ENCODE results near the gene SNRNP70.

SNRNP70 gene

DNA sequence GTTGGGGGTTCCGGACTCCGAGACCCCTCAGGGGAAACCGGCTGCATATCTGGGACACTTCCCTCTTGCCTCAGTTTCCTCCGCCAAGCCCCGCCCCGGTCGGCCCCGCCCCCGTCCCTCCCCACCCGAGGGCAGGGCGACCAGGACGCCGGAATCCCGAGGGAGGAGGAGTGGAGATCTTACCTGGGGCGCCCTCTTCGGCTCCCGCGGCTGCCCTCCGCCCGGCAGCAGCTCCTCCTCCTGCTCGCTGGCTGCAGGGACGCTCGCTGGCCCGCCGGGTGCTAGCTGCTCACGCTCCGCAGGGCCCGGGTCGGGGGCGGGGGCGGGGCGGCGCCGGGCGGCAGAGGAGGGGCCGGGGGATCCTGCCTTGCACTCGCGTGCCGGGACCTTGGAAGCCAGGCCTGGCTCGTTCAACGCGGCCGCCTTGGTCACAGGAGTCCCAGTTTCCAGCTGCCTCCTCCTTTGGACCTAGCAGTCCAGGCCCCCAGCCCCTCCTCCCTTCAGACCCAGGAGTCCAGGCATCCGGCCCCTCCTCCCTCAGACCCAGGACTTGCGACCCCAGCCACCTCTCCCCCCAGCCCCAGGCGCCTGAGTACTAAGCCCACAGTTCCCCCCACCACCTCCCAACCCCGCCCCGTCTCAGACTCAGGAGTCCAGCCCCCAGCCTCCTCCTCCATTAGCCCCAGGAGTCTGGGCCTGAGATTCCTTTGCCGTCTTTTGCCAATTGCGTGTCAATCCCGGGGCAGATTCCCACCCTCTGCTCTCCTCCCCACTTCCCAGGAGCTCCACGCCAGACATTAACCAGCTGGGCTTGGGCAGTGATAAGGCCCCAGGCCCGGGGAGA is 20.3 kb upstream of the SNRNP70 start, which contains the start of gene NTF4:
Gene NTF4 (minus strand): TSS at position 51 of the 844 bp plus-strand sequence. CDS start 2,821 bp downstream, outside the sequence.
- DNase-seq = no peak

DNA sequence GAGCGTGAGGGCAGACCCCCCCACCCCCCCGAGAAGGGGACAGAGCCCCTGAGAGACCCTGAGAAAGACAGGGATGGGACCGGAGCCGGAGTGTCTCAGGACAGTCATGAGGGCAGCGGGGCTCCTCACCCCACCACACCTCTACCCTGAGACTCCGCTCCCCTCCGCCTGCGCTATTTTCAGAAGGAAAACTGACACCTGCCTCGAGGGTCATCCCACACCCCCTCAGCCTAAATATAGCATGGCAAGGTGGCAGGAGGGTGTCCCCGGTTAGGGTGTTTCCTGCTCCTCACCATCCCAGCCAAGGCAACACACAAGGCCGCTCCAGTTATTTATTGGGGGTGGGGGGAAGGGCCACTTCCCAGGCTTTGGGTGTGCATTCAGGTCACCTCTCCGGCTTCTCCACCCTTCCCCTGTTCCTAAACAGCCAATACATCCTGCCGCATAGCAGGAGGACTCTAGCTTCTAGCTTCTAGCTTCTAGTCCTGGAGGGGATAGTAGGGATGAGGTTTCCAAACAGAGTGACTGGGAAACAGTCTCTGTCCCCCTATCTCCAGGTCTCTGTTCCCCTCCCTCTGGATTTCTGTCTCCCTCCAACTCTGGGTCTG is 19.2 kb upstream of the SNRNP70 start:
- DNase-seq = no peak

DNA sequence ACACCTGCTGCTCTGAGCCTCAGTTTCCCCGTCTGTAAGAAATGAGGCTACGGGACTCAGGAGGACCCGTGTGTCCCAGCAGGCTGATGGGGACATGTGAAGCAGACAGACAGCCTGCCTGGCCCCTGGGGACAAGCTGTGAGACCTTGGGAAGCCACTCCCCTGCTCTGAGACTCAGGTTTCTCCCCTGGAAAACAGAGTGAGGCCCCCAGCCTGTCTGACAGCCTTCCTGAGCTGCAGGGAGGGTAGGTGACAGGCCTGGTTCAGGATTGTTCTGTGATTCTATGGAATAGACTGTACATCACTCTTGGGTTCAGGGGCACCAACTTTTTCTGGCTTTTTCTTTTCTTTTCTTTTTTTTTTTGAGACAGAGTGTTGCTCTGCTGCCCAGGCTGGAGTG is 17.7 kb upstream of the SNRNP70 start:
- no peak for DNase-seq

DNA sequence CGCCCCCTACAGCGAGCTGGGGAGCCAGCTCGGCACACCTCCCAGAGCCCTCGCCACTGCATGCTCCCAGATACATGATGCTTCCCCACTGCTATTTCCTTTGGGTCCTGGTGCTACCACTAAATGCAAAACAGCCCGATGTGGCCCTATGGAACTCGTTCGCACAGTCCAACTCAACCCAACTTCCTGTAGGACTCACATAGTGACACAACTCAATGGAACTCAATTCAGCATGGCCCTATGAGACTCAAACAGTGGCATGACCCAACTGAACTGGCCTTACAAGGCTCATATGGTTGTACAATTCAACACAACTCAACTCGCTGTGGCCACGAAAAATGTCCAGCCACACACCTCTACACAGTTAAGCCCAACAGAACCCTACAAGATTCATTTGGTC is 16.2 kb upstream of the SNRNP70 start:
- no peak for DNase-seq

DNA sequence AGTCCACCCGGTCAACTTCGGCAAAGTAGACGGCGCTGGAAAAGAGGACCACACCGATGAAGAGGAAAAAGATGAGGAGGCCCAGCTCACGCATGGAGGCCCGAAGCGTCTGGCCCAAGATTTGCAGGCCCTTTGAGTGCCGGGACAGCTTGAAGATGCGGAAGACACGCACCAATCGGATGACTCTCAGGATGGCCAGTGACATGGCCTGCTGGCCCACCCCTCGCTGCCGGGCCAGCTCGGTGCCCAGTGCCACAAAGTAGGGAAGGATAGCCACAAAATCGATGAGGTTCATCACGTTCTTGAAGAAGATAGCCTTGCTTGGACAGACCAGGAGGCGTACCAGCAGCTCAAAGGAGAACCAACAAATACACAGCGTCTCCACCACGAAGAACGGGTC is 14.8 kb upstream of the SNRNP70 start:
- no peak for DNase-seq

DNA sequence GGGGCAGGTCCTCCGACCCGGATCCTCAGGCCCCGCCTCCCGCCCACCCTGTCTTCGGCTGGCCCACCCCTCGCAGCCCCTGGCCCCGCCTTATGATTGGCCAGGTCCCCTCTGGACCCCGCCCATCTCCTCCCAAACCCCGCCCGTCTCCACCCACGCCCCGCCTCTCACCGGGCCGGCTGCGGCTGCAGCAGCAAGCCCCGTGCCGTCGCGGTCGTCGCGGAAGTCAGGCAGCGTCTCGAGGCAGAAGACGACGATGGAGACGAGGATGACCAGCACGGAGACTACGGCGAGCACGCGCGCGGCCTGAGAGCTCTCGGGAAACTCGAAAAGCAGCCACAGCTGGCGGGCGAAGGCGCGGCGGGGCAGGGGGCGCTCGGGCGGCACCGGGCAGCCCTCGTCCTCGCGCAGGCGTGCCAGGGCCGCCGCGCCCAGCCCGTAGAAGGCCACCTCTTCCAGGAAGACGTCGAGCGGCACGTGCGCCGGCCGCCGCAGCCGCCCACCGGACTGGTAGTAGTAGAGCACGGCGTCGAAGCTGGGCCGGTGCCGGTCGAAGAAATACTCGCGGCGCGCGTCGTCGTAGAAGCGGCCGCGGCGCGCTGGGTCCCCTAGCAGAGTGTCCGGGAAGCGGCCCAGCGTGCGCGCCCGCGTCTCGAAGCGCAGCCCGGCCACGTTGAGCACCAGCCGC is 13.2 kb upstream of the SNRNP70 start:
- DNase-seq = no peak

DNA sequence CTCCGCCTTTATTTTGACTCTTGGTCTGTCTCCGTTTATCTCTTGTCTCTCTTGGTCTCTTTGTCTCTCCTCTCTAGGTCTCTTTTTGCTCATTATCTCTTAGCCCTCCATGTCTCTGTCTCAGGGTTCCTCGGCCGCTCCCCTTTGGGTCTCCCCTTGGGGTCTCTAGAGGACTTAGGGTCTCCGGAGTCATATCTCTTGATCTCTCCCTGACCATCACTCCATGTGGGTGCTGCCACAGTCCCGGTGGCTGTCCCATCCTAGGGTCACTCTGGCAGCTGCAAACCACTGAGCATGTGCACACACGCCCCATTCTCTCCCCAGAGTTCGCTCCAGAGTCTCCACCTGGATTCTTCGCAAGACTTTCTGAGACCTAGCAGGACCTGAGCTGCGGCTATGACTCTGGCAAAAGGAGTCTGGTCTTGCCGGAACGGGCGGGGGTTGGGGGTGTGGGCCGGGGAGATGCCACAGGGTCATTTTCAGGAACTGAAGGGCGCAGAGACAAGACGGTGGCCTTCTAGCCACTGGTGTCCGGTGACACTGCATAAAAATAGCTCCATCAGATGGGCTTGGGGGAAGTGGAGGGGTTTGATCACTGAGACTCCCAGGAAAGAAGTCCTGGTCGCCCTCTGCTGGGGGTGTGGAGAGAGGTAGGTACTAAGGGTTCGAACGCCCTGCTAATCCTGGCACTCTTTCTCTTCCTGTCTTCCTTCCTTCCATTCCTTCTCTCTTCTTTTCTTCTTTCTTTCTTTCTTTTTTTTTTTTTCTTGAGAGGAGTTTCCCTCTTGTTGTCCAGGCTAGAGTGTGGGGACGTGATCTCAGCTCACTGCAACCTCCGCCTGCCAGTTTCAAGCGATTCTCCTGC is 11.5 kb upstream of the SNRNP70 start:
- DNase-seq = no peak

DNA sequence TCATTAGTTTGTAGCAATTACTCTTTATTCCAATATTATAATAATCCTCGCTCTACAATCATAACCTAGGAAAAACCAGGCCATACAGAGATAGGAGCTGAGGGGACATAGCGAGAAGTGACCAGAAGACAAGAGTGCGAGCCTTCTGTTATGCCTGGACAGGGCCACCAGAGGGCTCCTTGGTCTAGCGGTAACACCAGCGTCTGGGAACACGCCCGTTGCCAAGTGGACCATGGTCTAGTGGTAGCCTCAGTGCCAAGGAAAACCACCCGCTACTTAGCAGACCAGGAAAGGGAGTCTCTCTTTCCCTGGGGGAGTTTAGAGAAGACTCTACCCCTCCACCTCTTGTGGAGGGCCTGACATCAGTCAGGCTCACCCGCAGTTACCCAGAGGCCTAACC is 10.4 kb upstream of the SNRNP70 start:
- DNase-seq = peak; percentile 53

DNA sequence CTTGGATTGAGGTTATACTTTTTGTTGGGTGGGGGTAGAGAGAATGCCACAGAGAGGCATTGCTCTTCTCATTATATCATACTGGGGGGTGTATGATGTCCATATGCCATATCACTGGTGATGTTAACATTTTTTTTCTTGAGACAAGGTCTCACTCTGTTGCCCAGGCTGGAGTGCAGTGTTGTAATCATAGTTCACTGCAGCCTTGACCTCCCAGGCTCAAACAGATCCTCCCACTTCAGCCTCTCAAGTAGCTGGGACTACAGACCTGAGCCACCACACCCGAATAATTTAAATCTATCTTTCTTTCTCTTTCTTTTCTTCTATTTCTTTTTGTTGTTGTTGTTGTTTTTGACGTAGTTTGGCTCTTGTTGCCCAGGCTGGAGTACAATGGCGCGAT is 4.9 kb upstream of the SNRNP70 start:
- no peak for DNase-seq

DNA sequence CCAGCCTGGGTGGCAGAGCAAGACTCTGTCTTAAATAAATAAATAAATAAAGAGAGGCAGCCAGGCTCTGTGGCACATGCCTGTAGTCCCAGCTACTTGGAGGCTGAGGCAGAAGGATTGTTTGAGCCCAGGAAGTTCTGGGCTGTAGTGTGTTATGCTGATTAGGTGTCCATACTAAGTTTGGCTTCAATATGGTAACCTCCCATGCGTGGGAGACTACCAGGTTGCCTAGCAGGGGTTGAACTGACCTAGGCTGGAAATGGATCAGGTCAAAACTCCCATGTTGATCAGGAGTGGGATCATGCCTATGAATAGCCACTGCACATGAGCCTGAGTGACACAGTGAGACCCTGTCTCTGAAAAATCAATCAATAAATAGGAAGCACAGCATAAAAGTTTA is 4.0 kb upstream of the SNRNP70 start:
- DNase-seq = no peak

DNA sequence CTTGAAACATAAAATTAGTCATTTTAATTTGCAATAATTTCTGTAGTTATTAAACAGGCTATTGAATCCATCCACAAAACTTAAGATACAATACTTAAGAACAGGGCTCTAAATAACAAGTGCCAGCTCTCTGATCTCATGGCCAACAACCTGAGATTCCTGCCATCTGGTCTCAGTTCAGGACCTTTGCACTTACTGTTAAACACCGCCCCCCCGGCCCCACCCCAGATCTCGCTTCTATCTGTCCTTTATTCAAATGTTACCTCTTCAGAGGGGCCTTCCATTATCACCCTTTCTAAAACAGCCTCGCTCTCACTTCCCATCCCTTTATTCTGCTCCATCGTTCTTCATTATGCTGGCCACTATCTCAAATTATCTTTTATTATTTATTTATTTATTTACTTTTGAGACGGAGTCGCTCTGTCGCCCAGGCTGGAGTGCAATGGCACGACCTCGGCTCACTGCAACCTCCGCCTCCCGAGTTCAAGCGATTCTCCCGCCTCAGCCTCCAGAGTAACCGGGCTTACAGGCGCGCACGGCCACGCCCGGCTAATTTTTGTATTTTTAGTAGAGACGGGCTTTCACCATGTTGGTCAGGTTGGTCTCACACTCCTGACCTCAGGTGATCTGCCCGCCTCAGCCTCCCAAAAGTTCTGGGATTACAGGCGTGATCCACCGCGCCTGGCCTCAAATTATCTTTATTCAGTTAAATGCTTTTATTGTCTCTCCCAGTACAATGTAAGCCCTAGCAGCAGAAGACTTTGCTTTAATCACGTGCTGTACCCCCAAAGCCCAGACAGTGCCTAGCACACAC is 838 bp upstream of the SNRNP70 start:
- DNase-seq = no peak

DNA sequence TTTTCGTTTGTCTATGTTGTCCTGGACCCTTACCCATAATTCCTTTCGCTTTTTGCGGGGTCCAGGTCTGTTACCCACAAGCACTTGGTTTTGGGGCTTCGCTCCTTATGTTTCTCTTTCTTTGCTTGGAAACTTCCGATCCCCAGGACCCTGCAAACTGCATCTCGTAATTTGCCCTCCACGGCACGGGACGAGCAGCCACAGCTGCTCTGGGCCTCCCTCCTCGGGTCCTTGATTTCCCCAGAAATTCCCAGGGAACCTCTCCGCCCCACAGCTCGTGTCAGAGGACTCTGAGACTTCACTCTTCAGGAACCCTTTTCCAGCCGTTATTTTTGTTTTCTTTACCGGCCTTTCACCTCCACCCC is 599 bp downstream of the SNRNP70 start:
- no peak for DNase-seq

DNA sequence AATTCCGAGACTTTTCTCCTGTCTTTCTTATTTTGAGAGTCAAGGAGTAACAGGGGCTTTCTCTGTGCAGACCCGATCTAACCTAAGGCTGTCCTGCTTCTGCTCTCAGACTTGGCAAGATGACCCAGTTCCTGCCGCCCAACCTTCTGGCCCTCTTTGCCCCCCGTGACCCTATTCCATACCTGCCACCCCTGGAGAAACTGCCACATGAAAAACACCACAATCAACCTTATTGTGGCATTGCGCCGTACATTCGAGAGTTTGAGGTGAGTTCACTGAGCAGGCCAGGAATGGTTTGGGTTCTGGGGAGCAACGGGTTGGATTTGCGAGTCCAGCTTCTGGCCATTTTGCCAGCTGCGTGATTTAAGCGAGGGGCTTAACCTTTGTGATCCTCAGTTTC is 1.0 kb downstream of the SNRNP70 start:
- DNase-seq = no peak

DNA sequence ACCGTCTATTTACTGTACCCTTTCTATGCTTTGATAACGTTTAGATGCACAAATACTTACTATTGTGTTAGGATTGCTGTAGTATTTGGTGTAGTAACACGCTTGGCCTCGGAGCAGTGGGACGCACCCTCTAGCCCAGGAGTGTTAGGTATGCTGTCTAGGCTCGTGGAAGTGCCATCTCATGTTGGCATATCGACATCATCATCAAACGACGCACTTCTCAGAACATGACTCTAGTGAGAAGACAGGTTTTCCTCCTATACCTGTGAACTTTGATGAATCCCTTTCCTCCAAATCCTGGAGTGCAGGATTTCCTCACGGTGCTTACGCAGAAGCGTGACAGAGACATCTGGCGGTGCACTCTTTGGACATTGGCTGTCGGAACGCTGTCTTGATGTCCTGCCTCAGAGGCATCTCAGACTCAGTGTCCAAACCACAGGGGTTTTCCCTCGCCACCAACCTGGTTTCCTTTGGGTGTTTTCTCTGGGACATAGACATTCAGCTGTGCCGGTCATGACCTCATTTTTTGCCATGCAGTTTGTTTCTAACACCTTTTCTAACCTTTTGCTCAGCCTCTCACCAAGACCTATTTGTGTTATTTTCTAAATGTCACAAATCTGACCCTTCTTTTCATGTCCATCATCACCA is 6.3 kb downstream of the SNRNP70 start:
- no peak for DNase-seq

DNA sequence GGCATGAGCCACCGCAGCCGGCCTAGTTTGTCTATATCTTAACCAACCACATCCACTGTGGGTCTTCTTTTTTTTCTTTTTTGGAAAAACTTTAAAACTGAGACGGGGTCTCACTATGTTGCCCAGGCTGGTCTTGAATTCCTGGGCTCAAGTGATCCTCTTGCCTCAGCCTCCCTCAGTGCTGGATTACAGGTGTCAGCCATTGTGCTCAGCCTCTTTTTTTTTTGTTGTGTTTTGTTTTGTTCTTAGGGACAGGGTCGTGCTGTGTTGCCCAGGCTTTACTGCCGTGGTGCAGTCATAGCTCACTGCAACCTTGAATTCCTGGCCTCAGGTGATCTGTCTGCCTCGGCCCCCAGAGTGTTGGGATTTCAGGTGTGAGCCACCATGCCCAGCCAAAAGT is 7.4 kb downstream of the SNRNP70 start:
- DNase-seq = no peak

DNA sequence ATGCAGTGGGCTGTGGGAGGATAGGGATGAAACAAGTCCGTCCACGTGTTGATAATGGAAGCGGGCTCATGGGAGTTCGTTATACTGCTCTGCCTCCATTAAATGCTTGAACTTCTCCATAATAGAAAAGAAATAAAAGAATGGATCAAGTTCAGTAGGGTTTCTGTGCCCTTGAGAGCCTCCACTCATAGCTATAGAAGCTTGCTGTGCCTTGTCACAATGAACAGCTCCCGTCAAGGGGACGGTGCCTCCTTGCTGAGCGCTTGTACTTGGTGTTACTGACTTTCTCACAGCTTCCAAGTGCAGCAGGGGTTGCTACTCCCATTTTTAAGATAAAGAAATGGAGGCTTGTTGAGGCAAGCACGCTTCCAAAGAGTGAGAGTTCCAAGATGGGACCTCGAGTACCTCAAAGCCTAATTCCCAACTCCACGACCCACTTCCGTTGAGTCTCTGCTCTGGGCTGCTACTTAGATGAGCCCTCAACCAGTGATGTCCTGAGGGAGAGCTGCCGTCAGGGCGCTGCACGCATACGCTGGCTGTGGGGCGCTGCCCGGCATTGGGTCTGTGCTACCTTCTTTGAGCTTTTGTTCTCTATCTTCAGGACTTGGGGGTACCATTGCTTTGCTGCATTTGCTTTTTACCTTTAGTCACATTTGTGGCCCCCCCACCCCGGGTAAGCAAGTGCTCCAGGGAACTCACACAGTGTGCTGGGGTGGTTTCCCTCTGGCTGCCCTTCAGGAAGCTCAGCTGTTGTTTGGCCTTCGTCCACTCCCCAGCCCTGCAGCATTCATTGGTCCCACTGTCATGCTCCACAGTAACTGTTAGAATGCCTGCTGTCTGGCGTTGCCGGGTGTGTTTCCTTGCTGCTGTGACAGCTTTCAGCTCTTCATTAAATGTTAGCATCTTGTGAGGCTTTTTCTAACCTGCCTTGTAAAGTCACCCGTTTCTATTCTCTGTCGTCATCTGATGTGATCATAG is 9.5 kb downstream of the SNRNP70 start:
- DNase-seq = no peak

DNA sequence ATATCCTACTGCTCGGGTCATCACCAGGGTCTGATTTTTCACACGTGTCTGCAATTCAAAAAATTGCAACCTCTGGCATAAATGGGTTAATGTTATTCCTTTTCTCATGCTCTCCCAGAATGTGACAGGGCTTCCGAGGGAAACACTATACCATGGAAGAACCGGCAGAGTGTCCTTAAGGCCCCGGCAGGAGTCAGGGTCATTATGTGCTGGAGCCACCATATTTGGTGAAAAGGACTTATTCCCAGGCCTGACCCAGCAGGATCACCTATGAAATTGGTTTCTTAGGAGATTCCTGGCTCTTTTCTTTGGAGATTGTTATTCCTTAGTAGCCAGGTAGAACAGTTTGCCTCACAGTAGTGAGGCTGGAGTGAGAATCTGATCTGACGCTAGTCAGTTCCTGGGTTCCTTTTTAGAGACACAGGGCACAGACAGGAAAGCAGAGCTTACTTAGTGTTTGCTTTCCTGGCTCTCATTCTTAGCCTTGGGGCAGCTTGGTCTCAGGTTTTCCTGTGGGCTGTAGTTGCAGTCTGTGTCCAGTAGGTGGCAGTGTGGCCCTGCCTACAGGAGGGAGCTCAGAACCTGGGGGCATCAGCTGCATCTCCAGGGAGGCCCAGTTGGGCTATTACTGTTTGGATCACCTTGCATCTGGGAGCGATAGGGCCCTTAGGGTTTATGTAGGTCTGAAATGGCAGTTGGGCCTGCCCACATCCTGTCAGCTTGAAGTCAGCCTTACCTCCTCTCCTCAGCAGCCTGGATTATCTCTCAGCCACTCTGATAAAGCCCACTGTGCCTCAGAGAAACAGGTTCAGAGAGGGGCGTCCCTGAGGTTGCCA is 12.4 kb downstream of the SNRNP70 start:
- peak; percentile 80 for DNase-seq

DNA sequence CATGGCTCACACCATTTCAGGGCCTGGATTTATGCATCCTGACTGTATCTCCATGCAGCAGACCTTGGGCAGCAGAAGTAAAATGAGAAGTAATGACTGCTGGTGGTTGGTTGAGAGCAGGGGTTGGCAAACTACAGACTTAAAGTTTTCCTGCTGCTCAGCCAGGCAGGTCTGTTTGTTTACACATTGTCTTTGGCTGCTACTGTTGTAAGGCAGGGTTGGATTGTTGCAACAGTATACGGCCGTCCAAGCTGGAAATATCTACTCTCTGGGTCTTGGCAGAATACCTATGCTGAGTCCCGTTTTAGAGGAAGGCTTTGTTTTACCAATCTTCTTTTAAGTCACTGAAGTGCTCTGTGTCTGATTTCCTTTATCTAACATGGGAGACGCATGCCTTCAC is 13.5 kb downstream of the SNRNP70 start:
- DNase-seq = no peak

DNA sequence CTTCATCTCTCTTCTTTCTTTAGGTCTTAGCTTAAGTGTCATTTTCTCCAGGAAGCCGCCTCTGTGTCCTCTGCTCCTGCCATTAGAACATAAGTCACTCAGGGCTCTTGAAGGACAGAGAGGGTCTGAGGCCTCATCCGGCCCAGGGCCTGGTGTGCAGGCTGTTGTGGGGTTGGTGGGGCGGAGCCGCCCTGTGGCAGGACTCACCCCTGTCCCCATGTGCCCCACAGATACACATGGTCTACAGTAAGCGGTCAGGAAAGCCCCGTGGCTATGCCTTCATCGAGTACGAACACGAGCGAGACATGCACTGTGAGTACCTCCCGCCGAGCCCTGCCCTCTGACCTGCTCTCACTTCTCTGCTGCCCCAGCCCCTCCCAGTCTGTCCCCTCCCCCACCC is 15.9 kb downstream of the SNRNP70 start:
- no peak for DNase-seq

Data from stimulated activated CD8-positive, alpha-beta memory T cell treated with anti-CD3 and anti-CD28 coated beads, Interleukin-4, amount 100 ng/mL, for 48 hours (primary cell).